ENCODE results near the gene ALPL.

DNA sequence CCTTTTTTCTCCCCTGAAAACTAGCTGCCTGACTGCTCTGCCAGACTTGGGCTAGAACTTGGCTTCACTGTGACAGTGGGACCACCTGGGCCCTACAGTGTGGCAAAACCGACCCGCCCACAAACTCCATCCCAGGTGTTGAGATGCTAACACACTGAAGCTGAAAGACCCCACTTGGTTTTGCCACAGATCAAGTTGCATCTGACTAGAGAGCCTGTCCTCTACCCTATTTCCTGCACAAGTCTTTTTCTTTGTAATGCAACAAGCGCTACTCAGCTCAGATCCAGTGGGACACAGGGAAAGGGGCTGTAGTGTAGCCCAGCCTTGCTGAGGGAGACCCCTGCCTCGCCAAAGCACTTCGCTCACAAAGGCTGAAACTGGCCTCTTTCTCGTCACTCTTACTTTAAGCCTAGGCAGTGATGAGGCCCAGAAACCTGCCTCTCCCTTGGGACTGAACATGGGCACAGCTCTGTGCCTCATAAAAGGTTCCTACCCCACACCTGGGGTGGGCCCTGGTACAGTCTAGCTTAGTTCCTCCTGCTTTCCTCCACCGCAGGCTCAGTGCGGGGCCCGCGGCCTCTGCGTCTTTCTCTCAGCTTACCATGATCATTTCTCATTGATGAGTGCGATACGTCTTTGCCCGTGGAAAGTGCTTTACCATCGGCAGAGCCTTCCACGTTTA is 9.7 kb downstream of the ALPL start:
- TF ChIP-seq, protein P1, sequence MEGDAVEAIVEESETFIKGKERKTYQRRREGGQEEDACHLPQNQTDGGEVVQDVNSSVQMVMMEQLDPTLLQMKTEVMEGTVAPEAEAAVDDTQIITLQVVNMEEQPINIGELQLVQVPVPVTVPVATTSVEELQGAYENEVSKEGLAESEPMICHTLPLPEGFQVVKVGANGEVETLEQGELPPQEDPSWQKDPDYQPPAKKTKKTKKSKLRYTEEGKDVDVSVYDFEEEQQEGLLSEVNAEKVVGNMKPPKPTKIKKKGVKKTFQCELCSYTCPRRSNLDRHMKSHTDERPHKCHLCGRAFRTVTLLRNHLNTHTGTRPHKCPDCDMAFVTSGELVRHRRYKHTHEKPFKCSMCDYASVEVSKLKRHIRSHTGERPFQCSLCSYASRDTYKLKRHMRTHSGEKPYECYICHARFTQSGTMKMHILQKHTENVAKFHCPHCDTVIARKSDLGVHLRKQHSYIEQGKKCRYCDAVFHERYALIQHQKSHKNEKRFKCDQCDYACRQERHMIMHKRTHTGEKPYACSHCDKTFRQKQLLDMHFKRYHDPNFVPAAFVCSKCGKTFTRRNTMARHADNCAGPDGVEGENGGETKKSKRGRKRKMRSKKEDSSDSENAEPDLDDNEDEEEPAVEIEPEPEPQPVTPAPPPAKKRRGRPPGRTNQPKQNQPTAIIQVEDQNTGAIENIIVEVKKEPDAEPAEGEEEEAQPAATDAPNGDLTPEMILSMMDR (IDR thresholded peaks at IDR 0.05): no peak
- TF ChIP-seq POLR2A (IDR thresholded peaks at IDR 0.05) (no peak), POLR2AphosphoS5 (IDR thresholded peaks at IDR 0.05) (no peak)

Data from upper lobe of left lung (tissue), 4 donors.